Ectodermal cell (in vitro differentiated cells): ENCODE data around the gene MAML2.

Experiments used
- H3K27ac ChIP-seq: 2 replicates; pipeline ENCODE4 v1.7.0; 2013; ENCODE audit warnings: mild to moderate bottlenecking, low read depth, low read length; ENCODE audit not compliant: insufficient read depth, poor library complexity, severe bottlenecking
- H3K27me3 ChIP-seq: 2 replicates; pipeline ENCODE4 v1.7.0; 2013; ENCODE audit warnings: mild to moderate bottlenecking, low read length; ENCODE audit not compliant: insufficient read depth, control insufficient read depth, poor library complexity, severe bottlenecking
- H3K36me3 ChIP-seq: one replicate; pipeline ENCODE4 v1.7.0; 2013; ENCODE audit warnings: low read length; ENCODE audit not compliant: control insufficient read depth, insufficient read depth
- H3K4me1 ChIP-seq: one replicate; pipeline ENCODE4 v1.7.0; 2013; ENCODE audit warnings: low read length; ENCODE audit not compliant: control insufficient read depth, insufficient read depth
- H3K4me3 ChIP-seq: 2 replicates; pipeline ENCODE4 v1.7.0; 2013; ENCODE audit warnings: low read depth, low read length, control low read depth; ENCODE audit not compliant: insufficient read depth
- H3K9me3 ChIP-seq: 2 replicates; pipeline ENCODE4 v1.7.0; 2013; ENCODE audit warnings: mild to moderate bottlenecking, low read length, moderate library complexity; ENCODE audit not compliant: control insufficient read depth
- WGBS, 2 experiments: methylation state at CpG; one replicate each; pipeline ENCODE4 v1.1.7; 2013; ENCODE audit warnings: missing lambda C conversion rate in 2 of 2; 5-methylcytosine and 5-hydroxymethylcytosine counted together

The MAML2 gene

GRCh38 chr11:96309016-96309642 lies 33.9 kb downstream of the MAML2 start:
- 92 to 100% methylated on average over 2 of the region's 2 CpGs for WGBS, 2 experiments
- H3K36me3 ChIP-seq, result no peaks in the 10 kb centered on the region
- H3K27me3 ChIP-seq, result no peaks in the 10 kb centered on the region
- H3K4me1 ChIP-seq, result peaks cover 16% of the 10 kb centered on the region
- H3K9me3 ChIP-seq, result no peaks in the 10 kb centered on the region
- no peak overlapping the region for H3K4me3 ChIP-seq
- H3K27ac ChIP-seq, result no peak overlapping the region

GRCh38 chr11:96307776-96308140 lies 35.2 kb downstream of the MAML2 start:
- Histone ChIP-seq H3K27me3 (no peaks in the 10 kb centered on the region), H3K36me3 (no peaks in the 10 kb centered on the region), H3K4me1 (peaks cover 16% of the 10 kb centered on the region), H3K4me3 (no peak overlapping the region), H3K9me3 (no peaks in the 10 kb centered on the region), H3K27ac (peak overlapping the region; percentile 94)
- WGBS, 2 experiments, result 60 to 64% methylated on average over 3 of the region's 3 CpGs

GRCh38 chr11:96306933-96307775 lies 35.8 kb downstream of the MAML2 start:
- 33 to 42% methylated on average over 10 of the region's 10 CpGs for WGBS, 2 experiments
- H3K4me1 ChIP-seq, result peaks cover 16% of the 10 kb centered on the region
- no peaks in the 10 kb centered on the region for H3K9me3 ChIP-seq
- no peaks in the 10 kb centered on the region for H3K36me3 ChIP-seq
- no peak overlapping the region for H3K4me3 ChIP-seq
- no peaks in the 10 kb centered on the region for H3K27me3 ChIP-seq
- H3K27ac ChIP-seq, result peak overlapping the region; percentile 94

- 64 to 74% methylated on average over 3 of the region's 3 CpGs for WGBS, 2 experiments
- Histone ChIP-seq H3K4me3 (no peak overlapping the region), H3K27ac (peak overlapping the region; percentile 94), H3K36me3 (no peaks in the 10 kb centered on the region), H3K27me3 (no peaks in the 10 kb centered on the region), H3K9me3 (no peaks in the 10 kb centered on the region), H3K4me1 (peaks cover 16% of the 10 kb centered on the region)
Measured at GRCh38 chr11:96306600-96306932, 36.4 kb downstream of the MAML2 start.

- H3K27me3 ChIP-seq, result no peaks in the 10 kb centered on the region
- no peaks in the 10 kb centered on the region for H3K36me3 ChIP-seq
- peaks cover 16% of the 10 kb centered on the region for H3K4me1 ChIP-seq
- H3K4me3 ChIP-seq, result no peak overlapping the region
- H3K9me3 ChIP-seq, result no peaks in the 10 kb centered on the region
- WGBS, 2 experiments, result 87 to 95% methylated on average over 1 of the region's 1 CpG
- H3K27ac ChIP-seq, result peak overlapping the region; percentile 94
Measured at GRCh38 chr11:96306071-96306470, 36.9 kb downstream of the MAML2 start.

- Histone ChIP-seq H3K27me3 (no peaks in the 10 kb centered on the region), H3K36me3 (no peaks in the 10 kb centered on the region), H3K27ac (no peak overlapping the region), H3K4me3 (no peak overlapping the region), H3K4me1 (peaks cover 16% of the 10 kb centered on the region), H3K9me3 (no peaks in the 10 kb centered on the region)
- 94 to 98% methylated on average over 3 of the region's 3 CpGs for WGBS, 2 experiments
Measured at GRCh38 chr11:96303980-96304379, 39.0 kb downstream of the MAML2 start.

GRCh38 chr11:96303064-96303463 lies 39.9 kb downstream of the MAML2 start:
- peaks cover 16% of the 10 kb centered on the region for H3K4me1 ChIP-seq
- WGBS, 2 experiments, result 90 to 94% methylated on average over 1 of the region's 1 CpG
- H3K9me3 ChIP-seq, result no peaks in the 10 kb centered on the region
- no peaks in the 10 kb centered on the region for H3K27me3 ChIP-seq
- H3K4me3 ChIP-seq, result no peak overlapping the region
- no peak overlapping the region for H3K27ac ChIP-seq
- H3K36me3 ChIP-seq, result no peaks in the 10 kb centered on the region

GRCh38 chr11:96301818-96302217 lies 41.2 kb downstream of the MAML2 start:
- no peaks in the 10 kb centered on the region for H3K9me3 ChIP-seq
- H3K36me3 ChIP-seq, result no peaks in the 10 kb centered on the region
- no peak overlapping the region for H3K4me3 ChIP-seq
- no peaks in the 10 kb centered on the region for H3K27me3 ChIP-seq
- H3K4me1 ChIP-seq, result peaks cover 8% of the 10 kb centered on the region
- no peak overlapping the region for H3K27ac ChIP-seq
- WGBS, 2 experiments, result 88 to 97% methylated on average over 1 to 2 of the region's 2 CpGs

- no peaks in the 10 kb centered on the region for H3K27me3 ChIP-seq
- H3K4me1 ChIP-seq, result no peaks in the 10 kb centered on the region
- H3K27ac ChIP-seq, result no peak overlapping the region
- H3K4me3 ChIP-seq, result no peak overlapping the region
- WGBS, 2 experiments, result 91 to 92% methylated on average over 8 of the region's 8 CpGs
- no peaks in the 10 kb centered on the region for H3K9me3 ChIP-seq
- no peaks in the 10 kb centered on the region for H3K36me3 ChIP-seq
Measured at GRCh38 chr11:96299155-96299888, 43.7 kb downstream of the MAML2 start.

- WGBS, 2 experiments, result 94 to 95% methylated on average over 4 of the region's 4 CpGs
- Histone ChIP-seq H3K4me3 (no peak overlapping the region), H3K27ac (no peak overlapping the region), H3K36me3 (no peaks in the 10 kb centered on the region), H3K9me3 (no peaks in the 10 kb centered on the region), H3K27me3 (no peaks in the 10 kb centered on the region), H3K4me1 (no peaks in the 10 kb centered on the region)
Measured at GRCh38 chr11:96295369-96295768, 47.6 kb downstream of the MAML2 start.
